Measurements from ENCODE around the gene TPK1. TPM values are rescaled to one million over a fixed set of nuclear protein-coding genes. Genes with fewer than 3 reads are reported as not detected.

Gene TPK1
- total and polyA plus RNA-seq, 2 of the 4 experiments (the other 2 are of a cell fraction): 0.38 to 1.8 TPM

- Histone ChIP-seq H3K27ac (ENCODE audit: insufficient read depth, low read length) (no peak overlapping the region), H3K56ac (ENCODE audit: extremely low read depth, insufficient read depth, low read length) (no peak overlapping the region), H4K91ac (ENCODE audit: insufficient read depth, low read depth, low read length) (no peak overlapping the region), H3K4me2 (ENCODE audit: low read depth, low read length) (no peak overlapping the region), H3K4me1 (ENCODE audit: control insufficient read depth, insufficient read depth, low read length) (no peaks in the 10 kb centered on the region), H3K9me3 (ENCODE audit: control insufficient read depth, insufficient read depth, low read length) (no peaks in the 10 kb centered on the region), H2BK5ac (ENCODE audit: low read depth, low read length, poor library complexity, severe bottlenecking) (no peak overlapping the region), H3K79me1 (ENCODE audit: low read depth in 1 of 2, low read length in 2 of 2) (no peaks in the 10 kb centered on the region), H3K9ac (ENCODE audit: low read depth, low read length) (no peak overlapping the region), H4K20me1 (ENCODE audit: insufficient read depth, low read length) (no peaks in the 10 kb centered on the region), H2BK15ac (ENCODE audit: low read depth, low read length) (no peak overlapping the region), H2AK9ac (replicated peaks; ENCODE audit: low read depth, low read length, poor library complexity) (no peak overlapping the region), H4K8ac (ENCODE audit: low read depth in 2 of 2, low read length in 2 of 2) (no peak overlapping the region), H2BK120ac (ENCODE audit: low read depth, low read length) (no peak overlapping the region), H3K4ac (ENCODE audit: low read depth, low read length) (no peak overlapping the region), H2AK5ac (ENCODE audit: low read depth, low read length) (no peak overlapping the region), H3K14ac (replicated peaks; ENCODE audit: low read depth, low read length) (no peak overlapping the region), H3K36me3 (ENCODE audit: control insufficient read depth, insufficient read depth, low read length) (no peaks in the 10 kb centered on the region), H3K9me1 (ENCODE audit: insufficient read depth, low read length) (no peaks in the 10 kb centered on the region), H2BK20ac (ENCODE audit: low read depth, low read length) (no peak overlapping the region), H3K4me3 (ENCODE audit: insufficient read depth, low read depth, low read length) (no peak overlapping the region), H2AFZ (replicated peaks; ENCODE audit: low read length, poor library complexity) (no peak overlapping the region), H3K18ac (ENCODE audit: low read depth, low read length) (no peak overlapping the region), H3K27me3 (ENCODE audit: control insufficient read depth, insufficient read depth, low read length) (no peaks in the 10 kb centered on the region), H4K5ac (ENCODE audit: low read depth, low read length) (no peak overlapping the region), H3K23ac (ENCODE audit: low read depth, low read length) (no peak overlapping the region)
- dilution Hi-C loops (cut with HindIII; ENCODE audit: low sequenced_read_pairs, unreplicated experiment) (no loop called here), in situ Hi-C loops (cut with MboI; ENCODE audit: low sequenced_read_pairs) (no loop called here), intact Hi-C loops (cut with micrococcal nuclease) (no loop called here)
- TF ChIP-seq CTCF (conservative IDR thresholded peaks at IDR 0.05; ENCODE audit: low read depth, low read length): no peak
- TF ChIP-seq CHD1 (IDR thresholded peaks at IDR 0.05; ENCODE audit: low read depth, low read length): no peak
- no peak for TF ChIP-seq NFE2L2 (IDR thresholded peaks at IDR 0.05; ENCODE audit: low read depth, low read length)
- no peak for TF ChIP-seq MAZ (IDR thresholded peaks at IDR 0.05; ENCODE audit: borderline replicate concordance, low read depth, low read length)
- TF ChIP-seq FOS (IDR thresholded peaks at IDR 0.05; ENCODE audit: low read depth, low read length): no peak
- TF ChIP-seq CEBPB (IDR thresholded peaks at IDR 0.05; ENCODE audit: low read depth, low read length): no peak
- TF ChIP-seq RCOR1 (IDR thresholded peaks at IDR 0.05; ENCODE audit: insufficient replicate concordance, low read length): no peak
- ChIA-PET POLR2A (ENCODE audit: unreplicated experiment) (no interaction called here), CTCF (no interaction called here)
- ATAC-seq (ENCODE audit: low read depth) (no peak), DNase-seq (no peak)
- BruUV-seq (replicated peaks): no TSS peak
- no CpG with 5 or more reads among the region's 1 CpG for WGBS, 2 experiments (ENCODE audit: extremely low coverage in 2 of 2, insufficient read length in 1 of 2)
These were observed 16.3 kb downstream of the TPK1 start for GRCh38 chr7:144819566-144819965.
